HepG2 (cell line): ENCODE data around the gene LIPC. TPM values are rescaled to one million over a fixed set of nuclear protein-coding genes. Genes with fewer than 3 reads are reported as not detected.

ENCODE experiments used
- ATAC-seq: fragments of 200-7000 bp; cut with Tn5 transposase; 3 replicates; pipeline ENCODE4 v1.9.1; 2020; ENCODE audit warnings: mild to moderate bottlenecking, moderate library complexity
- BruUV-seq: library from RNA; stranded (reverse); fragments of 400-500 nt; replicated peaks from 2 replicates; lab custom pipeline; 2021; lab: Mats Ljungman, UMichigan
- CTCF ChIA-PET: fragments of 300-600 bp; formaldehyde crosslinking; extraction: SDS; loops from one replicate; lab custom pipeline; 2021; ENCODE audit warnings: low total read pairs, inconsistent platforms, low intra/inter-chr PET ratio; lab: Yijun Ruan, JAX
- POLR2A ChIA-PET: fragments of 350-600 bp; sonication (Branson Sonifier 250); formaldehyde crosslinking; loops from one replicate; lab custom pipeline; 2020; ENCODE audit warnings: antibody characterized with exemption, inconsistent platforms; lab: Yijun Ruan, JAX
- DNase-seq: peaks from one replicate; pipeline ENCODE4 v3.0.0-alpha.2; 2015; ENCODE audit warnings: low spot score
- FAIRE-seq: peaks from 3 replicates; lab custom pipeline; 2011; peaks lifted over from hg19 to GRCh38; lab: Jason Lieb, UNC
- H2AFZ ChIP-seq: one replicate; pipeline ENCODE4 v1.6.1; 2011; ENCODE audit warnings: low read length, inconsistent platforms
- H3K27ac ChIP-seq: fragments of 300-600 bp; 3 replicates; pipeline ENCODE4 v1.8.0; 2011; ENCODE audit warnings: mixed run types, mild to moderate bottlenecking, mixed read lengths, low read length, inconsistent platforms; ENCODE audit not compliant: insufficient read depth; ENCODE audit errors: extremely low read length
- H3K27me3 ChIP-seq, 2 experiments: fragments of 200-600 bp in 1 of 2; 2 replicates in 1 of 2; 3 replicates in 1 of 2; pipeline versions ENCODE4 v1.6.0 to v1.8.0; 2011; ENCODE audit warnings: low read length in 2 of 2, mild to moderate bottlenecking in 2 of 2, moderate library complexity in 2 of 2, inconsistent platforms in 1 of 2; ENCODE audit not compliant: insufficient read depth in 2 of 2, control insufficient read depth in 1 of 2
- H3K36me3 ChIP-seq, 2 experiments: fragments of 200-600 bp in 1 of 2; replicated peaks in 1 of 2; 2 replicates in 1 of 2; 3 replicates in 1 of 2; pipeline versions ENCODE4 v1.5.1 to v1.8.0; 2011; ENCODE audit warnings: low read length in 2 of 2, inconsistent platforms in 1 of 2; ENCODE audit not compliant: insufficient read depth in 2 of 2, control insufficient read depth in 1 of 2
- H3K4me1 ChIP-seq: 2 replicates; pipeline ENCODE4 v1.5.1; 2012; ENCODE audit warnings: low read length, inconsistent platforms; ENCODE audit not compliant: insufficient read depth
- H3K4me2 ChIP-seq: 2 replicates; pipeline ENCODE4 v1.6.0; 2011; ENCODE audit warnings: low read depth, low read length, inconsistent platforms
- H3K4me3 ChIP-seq, 3 experiments: fragments of 200-600 bp in 1 of 3; sonication (generic), shearing (Covaris generic) in 1 of 3; replicated peaks in 1 of 3; 2 replicates each; pipeline ENCODE4 v1.5.1; 2011 to 2016; ENCODE audit warnings: low read length in 3 of 3, inconsistent platforms in 2 of 3, low read depth in 2 of 3, mild to moderate bottlenecking in 2 of 3, control low read depth in 1 of 3, mixed read lengths in 1 of 3; ENCODE audit not compliant: insufficient read depth in 1 of 3
- H3K79me2 ChIP-seq: one replicate; pipeline ENCODE4 v1.6.1; 2011; ENCODE audit warnings: low read length, inconsistent platforms; ENCODE audit not compliant: insufficient read depth
- H3K9ac ChIP-seq: 2 replicates; pipeline ENCODE4 v1.6.0; 2011; ENCODE audit warnings: mild to moderate bottlenecking, low read depth, low read length, inconsistent platforms; ENCODE audit not compliant: insufficient read depth
- H3K9me3 ChIP-seq: 2 replicates; pipeline ENCODE4 v1.5.1; 2012; ENCODE audit warnings: mild to moderate bottlenecking, low read length
- H4K20me1 ChIP-seq: 2 replicates; pipeline ENCODE4 v1.6.0; 2011; ENCODE audit warnings: inconsistent platforms, mild to moderate bottlenecking, low read length, moderate library complexity; ENCODE audit not compliant: insufficient read depth
- FOXA1 ChIP-seq, 2 experiments: fragments of 450-650 bp in 1 of 2; sonication (generic) in 1 of 2; formaldehyde crosslinking in 1 of 2; IDR thresholded peaks; 2 replicates each; pipeline versions ENCODE4 v1.4.0 to v1.6.1; 2016 to 2020; ENCODE audit warnings: missing genetic modification reagents in 1 of 2
- GATAD2A ChIP-seq: IDR thresholded peaks from 2 replicates; pipeline ENCODE4 v1.6.1; 2016
- KDM6A ChIP-seq: IDR thresholded peaks from 2 replicates; pipeline ENCODE4 v1.6.1; 2016; ENCODE audit warnings: low read depth
- MLX ChIP-seq: IDR thresholded peaks from 2 replicates; pipeline ENCODE4 v1.6.1; 2016
- MYC ChIP-seq: sonication (generic); formaldehyde crosslinking; IDR thresholded peaks from 2 replicates; pipeline ENCODE4 v1.9.0; 2021; ENCODE audit warnings: missing genetic modification reagents, borderline replicate concordance
- PHF21A ChIP-seq: sonication (generic); formaldehyde crosslinking; IDR thresholded peaks from 2 replicates; pipeline ENCODE4 v1.5.0; 2020; ENCODE audit warnings: mild to moderate bottlenecking, missing genetic modification reagents
- SIX1 ChIP-seq: sonication (generic); formaldehyde crosslinking; IDR thresholded peaks from 2 replicates; pipeline ENCODE4 v1.4.0; 2020; ENCODE audit warnings: missing genetic modification reagents, borderline replicate concordance
- TBX2 ChIP-seq: sonication (generic); formaldehyde crosslinking; IDR thresholded peaks from 2 replicates; pipeline ENCODE4 v1.5.0; 2020; ENCODE audit warnings: missing genetic modification reagents, mild to moderate bottlenecking, borderline replicate concordance
- ZNF354B ChIP-seq: sonication (generic); formaldehyde crosslinking; IDR thresholded peaks from 2 replicates; pipeline ENCODE4 v1.8.0; 2022; ENCODE audit warnings: mild to moderate bottlenecking, missing genetic modification reagents
- ZNF83 ChIP-seq: sonication (generic); formaldehyde crosslinking; IDR thresholded peaks from 2 replicates; pipeline ENCODE4 v1.4.0; 2020; ENCODE audit warnings: missing genetic modification reagents, mild to moderate bottlenecking, borderline replicate concordance
- WGBS: methylation state at CpG from one replicate; pipeline ENCODE4 v1.1.6; 2017; ENCODE audit warnings: low lambda C conversion rate; 5-methylcytosine and 5-hydroxymethylcytosine counted together
- in situ Hi-C: cut with HindIII; loops from 2 replicates; pipeline ENCODE4 v1.10.0; 2017; ENCODE audit warnings: low pct_unique_long_range_greater_than_20kb; ENCODE audit not compliant: extremely low pct_ligation_motif_present
- intact Hi-C: fragments of 100-400 bp; cut with micrococcal nuclease; formaldehyde crosslinking; loops from one replicate; pipeline ENCODE4 v1.10.0; 2022; ENCODE audit not compliant: unreplicated experiment
- polyA plus RNA-seq, 8 experiments: library from polyadenylated mRNA; depleted of rRNA in 3 of 8; stranded (reverse) in 7 of 8; unstranded in 1 of 8; fragments of >200 nt; fragmentation: Illumina TruSeq in 4 of 8; extraction: Trizol in 4 of 8; gene quantifications; 2 replicates each; pipeline versions ENCODE4 v1.2.1 to v1.2.3, GENCODE V29; 2011 to 2016; ENCODE audit warnings: low read depth in 4 of 8, missing spikeins in 1 of 8, mixed read lengths in 1 of 8; ENCODE audit not compliant: insufficient read depth in 1 of 8
- total RNA-seq, 5 experiments: library from RNA; depleted of rRNA; stranded (reverse); fragments of >200 nt; fragmentation: Illumina TruSeq; extraction: Trizol; gene quantifications; 2 replicates each; pipeline ENCODE4 v1.2.3, GENCODE V29; 2016; ENCODE audit warnings: low read depth in 1 of 5

The LIPC gene
- total and polyA plus RNA-seq, 2 of the 13 experiments (the other 11 are each of a cell fraction or from before 2014, with no cell fraction given) = 26.0 to 38.0 TPM

DNA sequence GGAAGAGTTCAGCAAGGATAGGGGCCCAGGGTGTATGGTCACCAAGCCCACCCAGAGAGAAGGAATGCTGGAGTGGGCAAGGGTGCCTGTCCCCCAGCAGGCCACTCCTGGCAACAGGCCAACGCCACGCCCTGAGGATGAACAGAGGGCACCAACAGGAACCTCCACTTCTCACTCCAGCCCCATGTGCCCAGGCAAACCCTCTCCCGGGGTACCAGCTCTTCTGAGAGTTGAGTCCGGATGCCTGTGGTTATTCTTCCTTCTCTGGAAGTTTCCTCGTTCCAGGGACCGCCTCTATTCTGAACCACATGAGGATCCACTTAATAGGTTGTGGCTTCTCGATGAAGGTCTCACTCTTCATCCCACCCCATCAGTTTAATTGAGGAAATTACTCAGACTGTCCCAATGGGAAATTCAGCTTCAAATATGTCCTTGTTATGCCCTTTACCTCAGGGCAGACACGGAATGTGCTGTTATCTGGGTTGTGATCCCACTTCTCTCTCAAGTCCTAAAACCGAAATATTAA is 114.3 kb downstream of the LIPC start:
- ATAC-seq = no peak
- Histone ChIP-seq H3K4me3 (no peak overlapping the region), H3K79me2 (no peaks in the 10 kb centered on the region), H3K4me1 (peaks cover 32% of the 10 kb centered on the region), H3K36me3 (peaks cover 2 to 13% of the 10 kb centered on the region in 2 experiments; a peak in 2 of 5 replicates), H3K9ac (no peak overlapping the region), H2AFZ (no peak overlapping the region), H3K27ac (no peak overlapping the region), H3K4me2 (no peak overlapping the region), H4K20me1 (no peaks in the 10 kb centered on the region), H3K27me3 (no peaks in the 10 kb centered on the region), H3K9me3 (no peaks in the 10 kb centered on the region)
- in situ Hi-C loops (loop anchor here (5.0 kb wide), 1 partner anchor 74 kb away; no protein-coding TSS in a partner anchor), intact Hi-C loops (loop anchor here (2.0 kb wide), 1 partner anchor 29 kb away; no protein-coding TSS in a partner anchor)
- DNase-seq = no peak
- ChIA-PET CTCF (no interaction called here), POLR2A (interaction anchor here (1.1 to 2.1 kb wide), 4 partner anchors 18 to 78 kb away, joined by 3 to 14 read pairs (median 8); no protein-coding TSS in a partner anchor)
- BruUV-seq = no TSS peak
- 92% methylated on average over 9 of the region's 9 CpGs for WGBS
- TF ChIP-seq SIX1 (CRISPR knock-in tag) (no peak), KDM6A (CRISPR knock-in tag) (no peak), PHF21A (CRISPR knock-in tag) (0 out of 2 replicates have a peak, but pooled peaks have one; percentile 23), ZNF83 (CRISPR knock-in tag) (no peak)
- no peak for FAIRE-seq

DNA sequence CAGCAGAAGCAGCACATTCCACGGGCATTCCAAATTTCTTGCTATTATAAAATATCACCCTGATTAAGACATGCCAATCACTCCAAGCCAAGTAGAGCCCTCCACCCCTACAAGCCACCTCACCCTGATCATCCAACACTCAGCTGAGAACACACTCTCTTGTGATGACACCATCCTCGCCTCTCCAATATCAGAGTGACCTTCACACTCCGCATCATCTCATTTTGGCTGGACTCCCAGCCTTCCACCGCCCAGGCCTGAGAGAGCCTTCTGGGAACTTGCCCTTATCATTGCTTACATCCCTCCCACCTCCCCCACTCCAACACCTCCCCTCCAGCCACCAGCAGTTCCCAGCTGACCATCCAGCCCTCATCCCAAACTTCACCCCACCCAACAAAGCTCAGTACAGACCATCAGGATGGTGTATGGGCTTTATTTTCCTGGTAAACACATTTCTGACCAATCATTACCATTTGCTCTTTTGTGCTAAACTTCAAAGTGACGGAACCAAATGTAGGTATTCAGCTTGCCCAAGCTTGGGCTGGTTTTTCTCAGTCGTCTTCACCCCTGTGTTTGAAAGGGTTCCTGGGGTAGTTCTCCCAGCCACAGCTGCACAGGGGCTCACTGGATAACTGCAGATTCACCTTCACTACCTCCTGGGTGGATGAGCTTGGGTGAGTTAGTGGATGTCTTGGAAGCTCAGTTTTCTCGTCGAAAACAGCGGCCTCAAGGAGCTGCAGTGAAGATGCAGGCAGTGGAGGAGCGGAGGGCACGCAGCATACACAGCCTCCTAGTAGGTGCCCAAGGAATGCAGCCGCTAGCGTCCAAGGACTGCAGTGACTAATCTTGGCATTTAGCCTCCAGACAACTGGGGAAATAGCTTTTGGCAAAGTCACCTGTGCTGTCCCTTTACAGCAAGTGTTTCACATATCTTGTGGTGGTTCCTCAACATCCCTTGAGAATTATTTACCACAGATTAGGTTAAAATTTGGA is 115.1 kb downstream of the LIPC start:
- Histone ChIP-seq H3K4me3 (no peak overlapping the region), H3K9me3 (no peaks in the 10 kb centered on the region), H3K4me2 (0 out of 2 replicates have a peak overlapping the region, but pooled peaks have one; percentile 28), H4K20me1 (no peaks in the 10 kb centered on the region), H2AFZ (no peak overlapping the region), H3K4me1 (peaks cover 40% of the 10 kb centered on the region), H3K79me2 (no peaks in the 10 kb centered on the region), H3K36me3 (peaks cover 2 to 13% of the 10 kb centered on the region in 2 experiments; a peak in 2 of 5 replicates), H3K27me3 (no peaks in the 10 kb centered on the region), H3K9ac (no peak overlapping the region), H3K27ac (peak overlapping the region; percentile 25)
- POLR2A ChIA-PET = interaction anchor here (0.8 to 2.1 kb wide), 9 partner anchors 17 to 224 kb away, joined by 3 to 14 read pairs (median 4); partner anchors contain the start of genes LIPC and MINDY2
- in situ Hi-C loops = loop anchor here (5.0 kb wide), 1 partner anchor 75 kb away; no protein-coding TSS in a partner anchor
- peak; percentile 90 for FAIRE-seq
- DNase-seq = peak; percentile 83
- peak; percentile 81 for ATAC-seq
- CTCF ChIA-PET = no interaction called here
- intact Hi-C loops = loop anchor here (2.0 kb wide), 1 partner anchor 28 kb away; no protein-coding TSS in a partner anchor
- WGBS = 54% methylated on average over 10 of the region's 13 CpGs
- no TSS peak for BruUV-seq
- TF ChIP-seq ZNF354B = no peak
- TF ChIP-seq MYC (CRISPR knock-in tag) = no peak
- TF ChIP-seq GATAD2A = peak; percentile 56
- no peak for TF ChIP-seq FOXA1 (IDR thresholded peaks at IDR 0.05)
- TF ChIP-seq FOXA1 (CRISPR knock-in tag; IDR thresholded peaks at IDR 0.05) = peak; percentile 62
- TF ChIP-seq MLX = peak; percentile 34; the same call in 1 of the 2 replicates
- TF ChIP-seq TBX2 (CRISPR knock-in tag) = peak; percentile 36; the same call in 1 of the 2 replicates
